DMS 273 treated with DMSO at 0.1 percent for 48 hours (cell line): ENCODE measurements around the gene PTPRG.

ENCODE experiments used
- DNase-seq: peaks from one replicate; lab custom pipeline; 2025; lab: John Stamatoyannopoulos, UW

The PTPRG gene

GRCh38 chr3:62154457-62155148, 593.2 kb downstream of the PTPRG start:
- DNase-seq: no peak

- no peak for DNase-seq
These were observed 597.8 kb downstream of the PTPRG start for GRCh38 chr3:62159056-62159708.

GRCh38 chr3:62159709-62160092, 598.3 kb downstream of the PTPRG start:
- no peak for DNase-seq

DNA sequence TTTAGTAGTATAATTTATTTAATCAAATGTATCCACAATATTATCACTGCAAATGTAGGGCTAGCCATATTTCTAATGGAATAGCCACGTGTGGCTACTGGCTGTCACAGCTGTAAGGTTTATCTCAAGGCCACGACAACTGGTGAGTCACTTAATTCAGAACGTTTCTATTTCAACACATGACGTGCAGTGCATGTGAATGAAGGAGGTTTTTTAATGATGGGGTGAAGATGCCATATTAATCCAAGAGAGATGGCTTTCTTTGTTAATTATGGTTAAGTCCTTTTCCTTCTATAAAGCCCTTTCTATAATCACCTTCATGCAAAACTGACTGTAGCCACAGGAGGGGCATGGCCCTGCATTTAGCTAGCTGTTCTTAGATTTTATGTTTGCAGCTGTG, 600.0 kb downstream of the PTPRG start:
- DNase-seq: no peak

- no peak for DNase-seq
These were observed 602.8 kb downstream of the PTPRG start for GRCh38 chr3:62164196-62164595.

GRCh38 chr3:62164746-62165145, 603.4 kb downstream of the PTPRG start:
- no peak for DNase-seq

DNA sequence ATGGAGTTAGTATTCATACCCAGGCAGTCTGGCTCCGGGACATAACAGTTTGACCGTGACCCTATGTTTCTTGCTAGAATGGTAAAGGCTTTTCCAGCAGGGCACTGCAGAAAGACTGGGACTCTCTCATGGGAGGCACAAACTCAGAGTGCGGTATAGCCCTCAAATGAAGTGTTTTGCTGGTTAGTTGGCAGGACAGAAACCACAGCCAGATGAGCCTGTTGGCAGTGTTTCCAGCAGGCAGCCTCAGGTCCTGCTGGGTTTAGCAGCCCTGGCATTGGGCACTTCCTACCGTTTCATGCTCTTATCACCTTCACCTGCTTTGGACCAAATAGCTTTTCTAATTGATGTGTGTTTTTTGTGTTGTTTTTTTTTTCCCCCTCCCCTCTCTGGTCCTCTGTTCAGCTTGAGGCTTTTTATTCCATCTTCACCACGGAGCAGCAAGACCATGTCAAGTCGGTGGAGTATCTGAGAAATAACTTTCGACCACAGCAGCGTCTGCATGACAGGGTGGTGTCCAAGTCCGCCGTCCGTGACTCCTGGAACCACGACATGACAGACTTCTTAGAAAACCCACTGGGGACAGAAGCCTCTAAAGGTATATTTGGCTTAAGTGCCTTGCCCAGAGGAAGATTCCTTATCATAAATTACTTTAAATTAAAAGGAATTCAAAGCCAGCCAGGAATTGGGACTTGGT, 606.3 kb downstream of the PTPRG start:
- no peak for DNase-seq

DNA sequence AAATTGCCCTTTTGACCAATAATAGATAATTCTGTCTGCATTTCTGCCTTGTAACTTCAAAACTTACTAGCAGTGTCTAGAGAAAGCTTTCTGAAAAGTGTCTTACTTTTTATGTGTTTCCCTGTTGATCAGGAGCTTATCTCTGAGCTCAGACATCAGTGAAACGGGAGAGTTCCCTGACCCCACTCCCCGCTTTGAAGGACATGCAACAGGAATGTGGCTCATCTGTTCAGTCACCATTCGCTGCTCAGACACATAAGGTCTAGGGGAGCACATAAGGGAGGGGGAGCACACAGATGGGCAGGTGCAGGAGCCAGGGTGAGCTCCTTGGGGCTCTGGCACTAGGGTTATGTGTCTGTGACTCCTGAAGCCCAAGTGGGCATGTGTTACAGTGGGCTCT, 607.0 kb downstream of the PTPRG start:
- no peak for DNase-seq

GRCh38 chr3:62169906-62170660, 608.7 kb downstream of the PTPRG start:
- no peak for DNase-seq

DNA sequence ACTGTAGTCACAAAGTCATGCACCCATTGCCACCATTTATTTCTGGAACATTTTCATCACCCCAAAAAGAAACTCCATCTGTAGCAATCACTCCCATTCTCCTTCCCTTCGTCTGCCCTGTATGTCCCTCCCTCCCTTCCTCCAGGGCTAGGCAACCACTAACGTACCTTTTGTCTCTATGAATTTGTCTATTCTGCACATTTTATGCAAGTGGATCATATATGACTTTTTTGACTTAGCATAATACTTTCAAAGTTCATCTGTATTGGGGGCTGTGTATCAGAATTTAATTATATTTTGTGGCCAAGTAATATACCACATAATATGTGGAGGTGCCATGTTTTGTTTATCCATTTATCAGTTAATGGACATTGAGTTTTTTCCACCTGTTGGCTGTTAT, 610.4 kb downstream of the PTPRG start:
- no peak for DNase-seq

GRCh38 chr3:62172199-62172598, 610.8 kb downstream of the PTPRG start:
- DNase-seq: no peak

DNA sequence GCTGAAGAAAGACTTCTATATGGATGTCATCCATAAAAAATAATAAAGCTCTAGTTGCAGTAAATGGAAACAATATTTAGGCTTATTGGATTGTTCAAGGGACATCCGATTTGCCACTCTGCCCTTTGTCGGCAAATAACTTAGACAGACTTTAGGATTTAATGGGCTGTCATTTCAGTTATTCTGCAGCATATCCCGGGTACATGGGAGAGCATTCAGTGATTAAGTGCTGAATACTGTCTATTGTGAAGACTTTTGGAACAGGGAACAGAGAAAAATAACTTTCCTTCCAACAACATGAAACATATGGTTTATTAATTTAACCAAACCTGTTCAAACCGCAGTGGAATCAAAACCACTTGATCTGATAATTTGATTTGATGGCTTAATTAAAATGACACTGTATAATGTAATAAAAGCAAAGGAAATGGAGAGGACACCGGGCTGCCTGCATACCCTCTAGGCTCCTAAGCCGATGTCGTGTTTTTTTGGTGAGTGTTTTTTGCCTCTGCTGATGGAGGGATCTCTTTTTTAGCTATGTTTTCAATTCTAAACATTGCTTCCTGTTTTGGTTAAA, 612.7 kb downstream of the PTPRG start:
- no peak for DNase-seq

GRCh38 chr3:62175161-62175560, 613.8 kb downstream of the PTPRG start:
- no peak for DNase-seq

DNA sequence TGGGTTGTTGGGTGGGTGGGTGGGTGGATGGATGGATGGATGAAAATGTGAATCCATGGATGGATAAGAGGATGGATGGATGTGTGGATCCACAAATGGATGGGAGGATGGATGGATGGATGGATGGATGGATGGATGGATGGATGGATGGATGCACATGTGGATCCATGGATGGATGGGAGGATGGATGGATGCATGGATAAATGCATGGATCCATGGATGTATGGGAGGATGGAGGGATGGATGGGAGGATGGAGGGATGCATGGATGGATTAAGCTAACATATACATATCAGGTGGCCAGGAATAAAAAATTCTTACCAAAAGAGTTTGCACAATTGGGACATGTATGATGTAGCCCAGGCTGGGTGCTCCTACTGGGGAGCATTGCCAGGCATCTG, 616.7 kb downstream of the PTPRG start:
- no peak for DNase-seq

- no peak for DNase-seq
These were observed 617.6 kb downstream of the PTPRG start for GRCh38 chr3:62178739-62179600.

GRCh38 chr3:62180514-62180913, 619.1 kb downstream of the PTPRG start:
- DNase-seq: no peak

DNA sequence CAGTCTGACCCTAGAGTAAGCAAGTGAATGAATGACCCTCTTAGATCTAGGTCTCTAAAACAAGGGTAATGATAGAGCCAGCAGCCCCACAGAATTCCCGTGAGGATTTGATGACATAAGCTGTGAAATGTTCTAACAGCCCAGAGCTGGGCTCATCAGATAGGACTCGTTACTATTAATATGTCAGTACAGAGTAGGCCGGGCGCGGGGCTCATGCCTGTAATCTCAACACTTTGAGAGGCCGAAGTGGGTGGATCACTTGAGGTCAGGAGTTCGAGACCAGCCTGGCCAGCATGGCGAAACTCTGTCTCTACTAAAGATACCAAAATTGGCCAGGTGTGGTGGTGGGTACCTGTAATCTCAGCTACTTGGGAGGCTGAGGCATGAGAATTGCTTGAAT, 621.7 kb downstream of the PTPRG start:
- DNase-seq: no peak

DNA sequence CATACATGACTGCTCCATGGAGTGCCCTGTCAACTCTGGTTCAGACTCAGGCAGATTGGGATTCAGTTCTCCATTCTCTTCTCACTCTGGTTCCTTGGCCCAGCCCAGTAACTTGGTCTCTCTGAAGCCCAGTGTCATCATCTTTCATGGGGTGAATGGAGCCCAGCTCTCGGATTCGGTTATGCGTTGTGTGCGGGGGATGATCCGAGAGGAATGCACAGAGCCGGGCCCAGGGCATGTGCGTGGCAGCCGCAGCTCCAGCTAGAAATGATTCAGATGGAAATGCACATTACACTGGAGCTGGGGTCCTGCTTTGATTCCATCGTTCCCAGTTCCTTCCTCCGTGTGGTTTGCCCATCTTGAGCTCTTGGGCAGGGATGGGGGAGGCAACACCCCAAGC, 622.6 kb downstream of the PTPRG start:
- DNase-seq: no peak

GRCh38 chr3:62184559-62184958, 623.2 kb downstream of the PTPRG start:
- no peak for DNase-seq

DNA sequence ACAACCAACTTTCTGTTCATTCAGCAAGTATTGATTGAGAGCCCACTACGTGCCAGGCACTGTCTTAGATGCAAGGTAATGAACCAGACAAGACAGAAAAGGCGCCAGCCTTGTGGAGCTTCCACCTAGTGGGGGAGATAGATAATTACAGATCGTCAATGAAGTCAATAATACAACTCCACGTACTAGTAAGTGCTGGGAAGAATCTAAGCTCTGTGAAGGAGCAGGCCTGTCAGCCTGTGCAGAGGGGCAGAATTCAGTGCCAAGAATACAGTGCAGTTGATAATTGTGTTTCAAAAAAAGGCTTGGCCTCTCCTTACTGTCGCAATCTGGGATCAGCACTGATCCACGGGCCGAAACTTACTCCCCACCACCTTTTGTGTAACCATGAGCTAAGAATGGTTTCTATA, 625.7 kb downstream of the PTPRG start:
- no peak for DNase-seq

- peak; percentile 32 for DNase-seq
These were observed 627.5 kb downstream of the PTPRG start for GRCh38 chr3:62188681-62189375.
